Panc1 (cell line): Measurements from ENCODE around the gene UNC93A. TPM values are rescaled to one million over a fixed set of nuclear protein-coding genes. Genes with fewer than 3 reads are reported as not detected.

Experiments used
- ATAC-seq: fragments of 200-7000 bp; cut with Tn5 transposase; 2 replicates; pipeline ENCODE4 v1.9.1; 2020; ENCODE audit warnings: mild to moderate bottlenecking, moderate library complexity
- BruUV-seq: library from RNA; stranded (reverse); fragments of 400-500 nt; replicated peaks from 2 replicates; lab custom pipeline; 2021; lab: Mats Ljungman, UMichigan
- CTCF ChIA-PET: fragments of 300-600 bp; sonication (Branson Sonifier 250); formaldehyde crosslinking; loops from one replicate; lab custom pipeline; 2022; ENCODE audit warnings: antibody characterized with exemption; lab: Charles Lee
- POLR2A ChIA-PET: fragments of 300-600 bp; sonication (Branson Sonifier 250); formaldehyde crosslinking; loops from one replicate; lab custom pipeline; 2022; ENCODE audit warnings: antibody characterized with exemption; lab: Charles Lee
- DNase-seq: peaks from one replicate; pipeline ENCODE4 v3.0.0-alpha.2; 2010; ENCODE audit warnings: low read depth, low spot score
- H3K27ac ChIP-seq: 2 replicates; pipeline ENCODE4 v1.5.1; 2011; ENCODE audit warnings: mild to moderate bottlenecking, low read length, inconsistent platforms
- H3K27me3 ChIP-seq: fragments of 200-500 bp; sonication (Bioruptor generic); 2 replicates; pipeline ENCODE4 v1.6.0; 2014; ENCODE audit warnings: low read length, inconsistent platforms; ENCODE audit not compliant: control insufficient read depth, insufficient read depth
- H3K36me3 ChIP-seq: fragments of 200-500 bp; sonication (Bioruptor generic); 2 replicates; pipeline ENCODE4 v1.5.1; 2014; ENCODE audit warnings: inconsistent platforms, mild to moderate bottlenecking, low read length, moderate library complexity; ENCODE audit not compliant: control insufficient read depth, insufficient read depth
- H3K4me1 ChIP-seq: 2 replicates; pipeline ENCODE4 v1.5.1; 2011; ENCODE audit warnings: inconsistent platforms, mild to moderate bottlenecking, low read length, moderate library complexity; ENCODE audit not compliant: control insufficient read depth, insufficient read depth
- H3K4me3 ChIP-seq, 2 experiments: 2 replicates each; pipeline ENCODE4 v1.5.1; 2011 to 2012; ENCODE audit warnings: low read depth in 2 of 2, low read length in 2 of 2, mild to moderate bottlenecking in 2 of 2, inconsistent platforms in 1 of 2, moderate library complexity in 1 of 2
- H3K9me3 ChIP-seq: fragments of 200-500 bp; sonication (Bioruptor generic); 2 replicates; pipeline ENCODE4 v1.5.1; 2014; ENCODE audit warnings: low read depth, mild to moderate bottlenecking, inconsistent platforms, low read length, moderate library complexity; ENCODE audit not compliant: control insufficient read depth, insufficient read depth
- POLR2AphosphoS5 ChIP-seq: IDR thresholded peaks from 2 replicates; pipeline ENCODE4 v1.6.1; 2012; ENCODE audit warnings: mild to moderate bottlenecking, low read depth, low read length, moderate library complexity
- SIN3A ChIP-seq: IDR thresholded peaks from 2 replicates; pipeline ENCODE4 v1.6.1; 2012; ENCODE audit warnings: low read depth, mild to moderate bottlenecking, low read length, moderate library complexity, borderline replicate concordance; ENCODE audit not compliant: insufficient read depth
- TCF7L2 ChIP-seq: IDR thresholded peaks from 2 replicates; pipeline ENCODE4 v1.6.1; 2011; ENCODE audit warnings: mild to moderate bottlenecking, low read depth, low read length, inconsistent platforms
- in situ Hi-C: cut with HindIII; loops from 2 replicates; pipeline ENCODE4 v1.10.0; 2016; ENCODE audit warnings: low sequenced_read_pairs, low pct_unique_long_range_greater_than_20kb
- intact Hi-C: fragments of 100-400 bp; cut with micrococcal nuclease; formaldehyde crosslinking; loops from one replicate; pipeline ENCODE4 v1.10.0; 2022; ENCODE audit not compliant: unreplicated experiment
- total RNA-seq: library from RNA; stranded (reverse); gene quantifications from one replicate; pipeline ENCODE4 v1.2.1, GENCODE V29; 2021; ENCODE audit not compliant: unreplicated experiment
- TF ChIP-seq, protein P1 (sequence below): fragments of 450-650 bp; IDR thresholded peaks from 2 replicates; pipeline ENCODE4 v1.5.1; 2017; ENCODE audit warnings: mild to moderate bottlenecking
- TF ChIP-seq, protein P2 (sequence below), 2 experiments: IDR thresholded peaks; 2 replicates each; pipeline ENCODE4 v1.6.1; 2011 to 2012; ENCODE audit warnings: low read depth in 2 of 2, control low read depth in 1 of 2, low read length in 1 of 2, mild to moderate bottlenecking in 1 of 2, moderate library complexity in 1 of 2; ENCODE audit not compliant: insufficient read depth in 1 of 2

UNC93A gene
- total RNA-seq, 1 experiment from 2014 or later: not detected

DNA sequence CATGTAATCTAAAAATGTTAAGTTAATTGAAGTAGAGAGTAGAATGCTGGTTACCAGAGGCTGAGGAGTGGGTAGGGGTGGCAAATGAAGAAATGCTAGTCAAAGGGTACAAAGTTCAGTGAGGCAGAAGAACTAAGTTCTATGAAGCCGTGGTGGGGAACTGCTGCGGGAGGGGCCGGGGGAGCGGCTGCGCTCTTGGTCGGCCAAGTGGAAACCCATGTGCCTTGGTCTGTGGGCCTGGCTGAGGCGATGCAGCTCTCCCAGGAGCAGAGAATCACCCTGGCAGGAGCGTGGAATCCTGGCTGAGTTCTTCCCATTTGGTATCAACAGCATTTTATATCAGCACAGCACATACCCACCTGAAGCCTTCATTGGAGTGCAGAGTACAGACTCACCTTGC lies 56.1 kb downstream of the UNC93A start:
- no peak overlapping the region for H3K4me3 ChIP-seq
- no peak overlapping the region for H3K27ac ChIP-seq
- CTCF ChIA-PET: no interaction called here
- POLR2A ChIA-PET: no interaction called here
- no TSS peak for BruUV-seq
- no peak for ATAC-seq
- in situ Hi-C loops: no loop called here
- intact Hi-C loops: no loop called here
- H3K27me3 ChIP-seq: no peaks in the 10 kb centered on the region
- no peaks in the 10 kb centered on the region for H3K9me3 ChIP-seq
- TF ChIP-seq, protein P1, sequence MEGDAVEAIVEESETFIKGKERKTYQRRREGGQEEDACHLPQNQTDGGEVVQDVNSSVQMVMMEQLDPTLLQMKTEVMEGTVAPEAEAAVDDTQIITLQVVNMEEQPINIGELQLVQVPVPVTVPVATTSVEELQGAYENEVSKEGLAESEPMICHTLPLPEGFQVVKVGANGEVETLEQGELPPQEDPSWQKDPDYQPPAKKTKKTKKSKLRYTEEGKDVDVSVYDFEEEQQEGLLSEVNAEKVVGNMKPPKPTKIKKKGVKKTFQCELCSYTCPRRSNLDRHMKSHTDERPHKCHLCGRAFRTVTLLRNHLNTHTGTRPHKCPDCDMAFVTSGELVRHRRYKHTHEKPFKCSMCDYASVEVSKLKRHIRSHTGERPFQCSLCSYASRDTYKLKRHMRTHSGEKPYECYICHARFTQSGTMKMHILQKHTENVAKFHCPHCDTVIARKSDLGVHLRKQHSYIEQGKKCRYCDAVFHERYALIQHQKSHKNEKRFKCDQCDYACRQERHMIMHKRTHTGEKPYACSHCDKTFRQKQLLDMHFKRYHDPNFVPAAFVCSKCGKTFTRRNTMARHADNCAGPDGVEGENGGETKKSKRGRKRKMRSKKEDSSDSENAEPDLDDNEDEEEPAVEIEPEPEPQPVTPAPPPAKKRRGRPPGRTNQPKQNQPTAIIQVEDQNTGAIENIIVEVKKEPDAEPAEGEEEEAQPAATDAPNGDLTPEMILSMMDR: no peak
- TF ChIP-seq POLR2AphosphoS5 (no peak), TCF7L2 (no peak), SIN3A (no peak)
- TF ChIP-seq, protein P2, sequence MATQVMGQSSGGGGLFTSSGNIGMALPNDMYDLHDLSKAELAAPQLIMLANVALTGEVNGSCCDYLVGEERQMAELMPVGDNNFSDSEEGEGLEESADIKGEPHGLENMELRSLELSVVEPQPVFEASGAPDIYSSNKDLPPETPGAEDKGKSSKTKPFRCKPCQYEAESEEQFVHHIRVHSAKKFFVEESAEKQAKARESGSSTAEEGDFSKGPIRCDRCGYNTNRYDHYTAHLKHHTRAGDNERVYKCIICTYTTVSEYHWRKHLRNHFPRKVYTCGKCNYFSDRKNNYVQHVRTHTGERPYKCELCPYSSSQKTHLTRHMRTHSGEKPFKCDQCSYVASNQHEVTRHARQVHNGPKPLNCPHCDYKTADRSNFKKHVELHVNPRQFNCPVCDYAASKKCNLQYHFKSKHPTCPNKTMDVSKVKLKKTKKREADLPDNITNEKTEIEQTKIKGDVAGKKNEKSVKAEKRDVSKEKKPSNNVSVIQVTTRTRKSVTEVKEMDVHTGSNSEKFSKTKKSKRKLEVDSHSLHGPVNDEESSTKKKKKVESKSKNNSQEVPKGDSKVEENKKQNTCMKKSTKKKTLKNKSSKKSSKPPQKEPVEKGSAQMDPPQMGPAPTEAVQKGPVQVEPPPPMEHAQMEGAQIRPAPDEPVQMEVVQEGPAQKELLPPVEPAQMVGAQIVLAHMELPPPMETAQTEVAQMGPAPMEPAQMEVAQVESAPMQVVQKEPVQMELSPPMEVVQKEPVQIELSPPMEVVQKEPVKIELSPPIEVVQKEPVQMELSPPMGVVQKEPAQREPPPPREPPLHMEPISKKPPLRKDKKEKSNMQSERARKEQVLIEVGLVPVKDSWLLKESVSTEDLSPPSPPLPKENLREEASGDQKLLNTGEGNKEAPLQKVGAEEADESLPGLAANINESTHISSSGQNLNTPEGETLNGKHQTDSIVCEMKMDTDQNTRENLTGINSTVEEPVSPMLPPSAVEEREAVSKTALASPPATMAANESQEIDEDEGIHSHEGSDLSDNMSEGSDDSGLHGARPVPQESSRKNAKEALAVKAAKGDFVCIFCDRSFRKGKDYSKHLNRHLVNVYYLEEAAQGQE (IDR thresholded peaks at IDR 0.05; ENCODE audit: insufficient read depth in 1 of 2, low read depth in 2 of 2, low read length in 1 of 2): no peak
- 0 out of 2 replicates have a peak, but pooled peaks cover 4% of the 10 kb centered on the region for H3K4me1 ChIP-seq
- DNase-seq: no peak
- H3K36me3 ChIP-seq: no peaks in the 10 kb centered on the region

DNA sequence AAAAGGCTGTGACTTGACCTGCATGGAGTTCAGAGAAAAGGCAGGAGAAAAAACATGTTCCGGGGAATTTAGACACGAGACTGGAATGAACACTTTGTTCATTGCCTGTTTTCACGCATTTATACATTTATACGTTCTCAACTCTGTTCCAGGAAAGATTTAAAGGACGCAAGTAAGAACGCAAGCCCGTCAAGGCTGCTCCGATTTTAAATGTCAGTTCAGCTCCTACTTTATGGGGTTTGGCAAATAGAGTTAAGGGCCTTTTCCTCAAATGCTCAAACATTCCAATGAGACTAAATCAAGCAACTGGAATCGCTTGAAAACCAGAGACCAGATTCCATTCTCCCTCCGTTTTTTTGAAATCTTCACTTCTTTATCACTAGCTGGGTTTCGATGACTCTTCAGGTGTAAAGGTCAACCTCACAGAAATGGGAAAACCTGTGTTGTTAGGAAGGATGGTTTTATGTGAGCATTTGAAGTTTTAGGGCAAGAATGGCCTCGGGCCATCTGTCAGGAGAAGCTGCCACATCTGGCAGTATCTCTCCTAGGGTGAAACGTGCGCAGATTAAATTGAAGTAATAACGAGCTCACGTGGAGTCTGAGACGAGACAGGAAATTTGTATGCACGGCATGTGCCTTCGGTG lies 58.6 kb downstream of the UNC93A start:
- Histone ChIP-seq H3K27me3 (no peaks in the 10 kb centered on the region), H3K4me1 (0 out of 2 replicates have a peak, but pooled peaks cover 4% of the 10 kb centered on the region), H3K9me3 (no peaks in the 10 kb centered on the region), H3K4me3 (no peak overlapping the region), H3K36me3 (no peaks in the 10 kb centered on the region), H3K27ac (no peak overlapping the region)
- BruUV-seq: no TSS peak
- in situ Hi-C loops: no loop called here
- TF ChIP-seq SIN3A: no peak
- TF ChIP-seq, protein P2 (IDR thresholded peaks at IDR 0.05; ENCODE audit: insufficient read depth in 1 of 2, low read depth in 2 of 2, low read length in 1 of 2): no peak
- TF ChIP-seq TCF7L2: no peak
- TF ChIP-seq, protein P1: no peak
- no peak for TF ChIP-seq POLR2AphosphoS5
- ChIA-PET CTCF (interaction anchor here (0.7 kb wide), 1 partner anchor 465 kb away, joined by 5 read pairs; no protein-coding TSS in a partner anchor), POLR2A (no interaction called here)
- intact Hi-C loops: loop anchor here (10.0 kb wide), 1 partner anchor 165 kb away; no protein-coding TSS in a partner anchor
- DNase-seq (no peak), ATAC-seq (no peak)
